RWPE1 (cell line): ENCODE measurements around the gene FAM216B.

Source experiments
- CTCF ChIA-PET: fragments of 350-600 bp; sonication (Branson Sonifier 250); formaldehyde crosslinking; extraction: SDS; loops from one replicate; lab custom pipeline; 2021; lab: Yijun Ruan, JAX
- POLR2A ChIA-PET: fragments of 400-600 bp; formaldehyde crosslinking; extraction: SDS; loops from one replicate; lab custom pipeline; 2020; ENCODE audit warnings: antibody characterized with exemption; ENCODE audit not compliant: low non-redundant PET; lab: Yijun Ruan, JAX
- DNase-seq: peaks from one replicate; pipeline ENCODE4 v3.0.0; 2012; ENCODE audit warnings: low spot score
- H3K27ac ChIP-seq: fragments of 450-650 bp; 2 replicates; pipeline ENCODE4 v1.5.1; 2017
- CTCF ChIP-seq: fragments of 450-650 bp; conservative IDR thresholded peaks from 2 replicates; pipeline ENCODE4 v1.5.1; 2017; ENCODE audit warnings: low read depth, mild to moderate bottlenecking

Gene FAM216B

GRCh38 chr13:42753697-42754096 is 27.7 kb upstream of the FAM216B start:
- DNase-seq, result no peak
- CTCF ChIA-PET, result no interaction called here
- no peak overlapping the region for H3K27ac ChIP-seq
- POLR2A ChIA-PET, result interaction anchor here (0.6 kb wide), 1 partner anchor 10 kb away, joined by 3 read pairs; no protein-coding TSS in a partner anchor
- TF ChIP-seq CTCF, result no peak

- ChIA-PET POLR2A (no interaction called here), CTCF (no interaction called here)
- no peak for DNase-seq
- H3K27ac ChIP-seq, result no peak overlapping the region
- TF ChIP-seq CTCF, result no peak
These were observed 26.4 kb upstream of the FAM216B start for GRCh38 chr13:42754801-42755510.

- DNase-seq, result no peak
- no peak for TF ChIP-seq CTCF
- H3K27ac ChIP-seq, result no peak overlapping the region
- ChIA-PET POLR2A (no interaction called here), CTCF (interaction anchor here (0.6 kb wide), 1 partner anchor 130 kb away, joined by 3 read pairs; no protein-coding TSS in a partner anchor)
These were observed 23.5 kb upstream of the FAM216B start for GRCh38 chr13:42757678-42758420.

- TF ChIP-seq CTCF, result no peak
- DNase-seq, result no peak
- POLR2A ChIA-PET, result no interaction called here
- CTCF ChIA-PET, result no interaction called here
- no peak overlapping the region for H3K27ac ChIP-seq
These were observed 22.9 kb upstream of the FAM216B start for GRCh38 chr13:42758515-42758914.

GRCh38 chr13:42760951-42761350 is 20.4 kb upstream of the FAM216B start:
- TF ChIP-seq CTCF, result no peak
- H3K27ac ChIP-seq, result no peak overlapping the region
- POLR2A ChIA-PET, result no interaction called here
- DNase-seq, result no peak
- CTCF ChIA-PET, result no interaction called here

GRCh38 chr13:42762251-42762650 is 19.1 kb upstream of the FAM216B start:
- peak; percentile 4 for DNase-seq
- H3K27ac ChIP-seq, result no peak overlapping the region
- ChIA-PET CTCF (no interaction called here), POLR2A (no interaction called here)
- TF ChIP-seq CTCF, result no peak
